ENCODE measurements around the gene SULT1A2. TPM values are rescaled to one million over a fixed set of nuclear protein-coding genes. Genes with fewer than 3 reads are reported as not detected.

Gene SULT1A2
- total and polyA plus RNA-seq, 2 of the 8 experiments (the other 6 are each of a cell fraction or from before 2014, with no cell fraction given): 0.29 to 0.35 TPM

DNA sequence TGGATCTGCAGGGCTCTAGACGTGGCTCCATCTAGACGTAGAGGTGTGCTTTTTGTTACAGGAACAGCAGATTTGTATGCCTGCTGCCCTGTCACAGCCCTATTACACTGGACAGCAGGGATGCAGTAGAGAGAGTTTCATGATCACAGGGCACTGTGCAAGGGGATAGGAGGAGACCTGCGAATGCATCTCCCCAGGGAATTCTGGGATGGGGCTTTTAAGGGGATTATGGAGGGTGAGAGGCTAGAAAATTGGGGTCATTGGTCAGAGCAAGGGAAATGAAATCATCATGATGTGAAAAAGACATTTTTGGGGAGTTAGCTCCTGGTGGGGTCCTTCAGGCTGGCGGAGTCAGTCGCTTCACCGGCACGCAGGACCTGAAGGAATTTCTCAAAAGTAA, 54.2 kb downstream of the SULT1A2 start:
- Histone ChIP-seq H3K18ac (ENCODE audit: extremely low read depth, low read length) (no peak overlapping the region), H3K27me3 (replicated peaks in 1 of 4; ENCODE audit: control insufficient read depth in 3 of 4, extremely low read depth in 1 of 4, insufficient read depth in 3 of 4, low read length in 3 of 4) (no peaks in the 10 kb centered on the region), H3K9ac (replicated peaks in 1 of 4; ENCODE audit: extremely low read depth in 1 of 4, low read depth in 3 of 4, low read length in 3 of 4) (no peak overlapping the region), H3K4me3 (ENCODE audit: extremely low read depth in 1 of 4, insufficient read depth in 2 of 4, low read depth in 3 of 4, low read length in 4 of 4) (no peak overlapping the region), H3K79me2 (ENCODE audit: control insufficient read depth in 1 of 2, insufficient read depth in 2 of 2, low read length in 2 of 2) (no peaks in the 10 kb centered on the region), H2BK20ac (ENCODE audit: low read length) (no peak overlapping the region), H3K27ac (ENCODE audit: low read depth, low read length) (no peak overlapping the region), H3K4me1 (replicated peaks in 1 of 4; ENCODE audit: control insufficient read depth in 3 of 4, insufficient read depth in 4 of 4, low read length in 3 of 4) (peaks cover 0 to 4% (median 1%) of the 10 kb centered on the region in 4 experiments; a peak in 2 of 7 replicates), H3K14ac (ENCODE audit: insufficient read length) (no peak overlapping the region), H3K36me3 (ENCODE audit: control insufficient read depth in 2 of 4, insufficient read depth in 4 of 4, low read length in 3 of 4) (no peaks in the 10 kb centered on the region), H3K4ac (replicated peaks; ENCODE audit: insufficient read length, low read depth, low read length) (no peak overlapping the region), H3K4me2 (ENCODE audit: insufficient read depth in 1 of 2, low read depth in 2 of 2, low read length in 2 of 2) (no peak overlapping the region), H3K9me3 (ENCODE audit: insufficient read depth in 2 of 2, low read depth in 1 of 2, low read length in 1 of 2) (no peaks in the 10 kb centered on the region), H3K79me1 (ENCODE audit: low read depth, low read length) (no peaks in the 10 kb centered on the region), H4K91ac (replicated peaks; ENCODE audit: insufficient read length, low read length) (no peak overlapping the region), H3K56ac (replicated peaks; ENCODE audit: insufficient read length, low read depth, low read length) (no peak overlapping the region), H3K23ac (ENCODE audit: insufficient read length) (no peak overlapping the region), H2BK15ac (ENCODE audit: low read length) (no peak overlapping the region), H4K8ac (ENCODE audit: extremely low read depth, insufficient read depth, low read length) (no peak overlapping the region), H2AFZ (ENCODE audit: low read length) (no peak overlapping the region), H2BK120ac (replicated peaks; ENCODE audit: low read depth, low read length) (no peak overlapping the region), H3K23me2 (ENCODE audit: low read depth, low read length) (no peaks in the 10 kb centered on the region), H2BK5ac (ENCODE audit: low read depth, low read length) (no peak overlapping the region), H4K5ac (ENCODE audit: insufficient read length, low read depth, low read length) (no peak overlapping the region), H2BK12ac (ENCODE audit: low read depth, low read length) (no peak overlapping the region), H2AK5ac (ENCODE audit: low read depth, low read length) (no peak overlapping the region), H4K20me1 (replicated peaks in 1 of 2; ENCODE audit: control insufficient read depth in 1 of 2, insufficient read depth in 2 of 2, low read length in 2 of 2) (no peaks in the 10 kb centered on the region)
- ChIA-PET CTCF (ENCODE audit: partially characterized antibody) (interaction anchor here (0.6 to 0.8 kb wide), 2 partner anchors 24 to 74 kb away, joined by 3 to 5 read pairs; no protein-coding TSS in a partner anchor), POLR2A (ENCODE audit: partially characterized antibody) (interaction anchor here (2.2 kb wide), 1 partner anchor 12 kb away, joined by 5 read pairs; no protein-coding TSS in a partner anchor)
- WGBS, 2 experiments (ENCODE audit: extremely low coverage in 1 of 2, insufficient coverage in 1 of 2, insufficient read length in 1 of 2, insufficient replicate concordance in 2 of 2, low coverage in 1 of 2, low lambda C conversion rate in 2 of 2, missing lambda C conversion rate in 1 of 2): 92% methylated on average over 7 of the region's 7 CpGs; no CpG with 5 or more reads in 1 of the 2 experiments
- DNase-seq (ENCODE audit: low read depth in 1 of 2, low spot score in 2 of 2) (no peak), FAIRE-seq (no peak)
- TF ChIP-seq CTCF (IDR thresholded peaks at IDR 0.05; ENCODE audit: control extremely low read depth in 1 of 3, insufficient read depth in 1 of 3, low read depth in 1 of 3, low read length in 3 of 3): no peak
- TF ChIP-seq GABPA (IDR thresholded peaks at IDR 0.05; ENCODE audit: borderline replicate concordance, insufficient read depth, low read length): no peak
- TF ChIP-seq RFX5 (IDR thresholded peaks at IDR 0.05; ENCODE audit: borderline replicate concordance, low read depth, low read length): no peak
- TF ChIP-seq SP1 (IDR thresholded peaks at IDR 0.05; ENCODE audit: low read depth, low read length): no peak
- TF ChIP-seq TEAD4 (IDR thresholded peaks at IDR 0.05; ENCODE audit: low read depth, low read length): no peak
- no peak for TF ChIP-seq MAFK (IDR thresholded peaks at IDR 0.05; ENCODE audit: low read depth, low read length)
- no peak for TF ChIP-seq POU5F1 (IDR thresholded peaks at IDR 0.05; ENCODE audit: low read depth, low read length)
- TF ChIP-seq KDM5A (IDR thresholded peaks at IDR 0.05; ENCODE audit: low read length): no peak
- no peak for TF ChIP-seq RXRA (IDR thresholded peaks at IDR 0.05; ENCODE audit: insufficient read depth, low read depth, low read length)
- no peak for TF ChIP-seq CBX8 (IDR thresholded peaks at IDR 0.05; ENCODE audit: borderline replicate concordance, low read depth, low read length)
- no peak for TF ChIP-seq JUND (IDR thresholded peaks at IDR 0.05; ENCODE audit: low read length)
- TF ChIP-seq RAD21 (IDR thresholded peaks at IDR 0.05 in 1 of 2, conservative IDR thresholded peaks at IDR 0.05 in 1 of 2; ENCODE audit: low read depth in 2 of 2, low read length in 2 of 2): no peak

All from H1 (cell line).